GM21526 (cell line): ENCODE results near the gene UTP3.
"Not testable (repeated sequence)": the region's sequence is repeated elsewhere in the genome, so short reads cannot be mapped to it uniquely, and the experiment has no call there.

Experiments used
- ATAC-seq: cut with Tn5 transposase; IDR thresholded peaks from one replicate; pipeline ENCODE4 v1.9.1; 2021; ENCODE audit warnings: moderate library complexity; ENCODE audit not compliant: unreplicated experiment, low FRiP score

Gene UTP3

DNA sequence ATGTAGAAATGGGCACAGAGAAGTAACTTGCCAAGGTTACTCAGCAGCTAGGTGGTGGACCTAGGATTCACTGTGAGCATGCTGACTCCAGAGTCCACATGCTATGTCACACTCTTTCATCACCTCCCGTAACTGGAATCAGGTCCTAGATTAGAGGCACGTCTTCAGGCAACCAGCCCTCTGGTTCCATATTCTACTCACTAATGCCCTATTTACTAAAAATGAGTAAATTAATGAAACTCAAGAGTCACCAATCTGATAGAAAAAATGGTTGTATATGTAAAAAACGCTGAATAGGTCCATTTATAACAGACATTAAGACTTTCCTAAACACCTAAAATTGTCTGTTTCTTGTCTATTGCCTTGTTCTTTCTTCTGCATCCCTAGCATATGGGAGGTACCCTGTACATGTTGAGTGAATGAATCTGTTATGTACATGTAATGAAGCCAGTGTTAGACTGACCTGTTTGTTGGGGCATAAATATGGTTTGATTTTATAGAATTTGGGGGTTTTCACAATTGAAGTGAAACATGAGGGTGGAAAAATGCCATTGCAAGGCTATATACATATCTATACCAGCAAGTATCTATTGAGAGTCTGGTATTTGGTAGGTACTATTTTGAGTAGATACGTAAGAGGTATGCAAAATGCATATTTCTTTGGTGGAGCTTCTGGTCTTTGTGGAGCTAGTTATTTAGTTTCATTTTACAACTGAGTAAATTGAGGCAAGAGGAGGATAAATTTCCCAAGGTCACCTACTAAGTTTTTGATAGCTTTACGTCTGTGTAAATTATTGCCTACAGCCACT, 26.0 kb downstream of the UTP3 start:
- peak; percentile 64 for ATAC-seq

DNA sequence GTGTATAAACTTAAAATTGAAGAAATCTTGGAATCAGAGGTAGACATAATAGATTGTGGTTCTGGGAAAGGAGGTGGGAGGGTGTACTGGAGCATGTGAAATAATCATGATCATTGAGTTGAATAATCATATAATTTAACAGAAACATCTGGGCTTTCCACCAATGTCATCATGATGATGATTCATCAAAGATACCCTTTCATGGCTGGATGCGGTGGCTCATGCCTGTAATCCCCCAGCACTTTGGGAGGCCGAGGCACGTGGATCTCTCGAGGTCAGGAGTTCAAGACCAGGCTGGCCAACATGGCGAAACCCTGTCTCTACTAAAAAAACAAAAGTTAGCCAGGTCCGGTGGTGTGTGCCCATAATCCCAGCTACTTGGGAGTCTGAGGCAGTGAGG, 26.8 kb downstream of the UTP3 start:
- ATAC-seq = no peak

DNA sequence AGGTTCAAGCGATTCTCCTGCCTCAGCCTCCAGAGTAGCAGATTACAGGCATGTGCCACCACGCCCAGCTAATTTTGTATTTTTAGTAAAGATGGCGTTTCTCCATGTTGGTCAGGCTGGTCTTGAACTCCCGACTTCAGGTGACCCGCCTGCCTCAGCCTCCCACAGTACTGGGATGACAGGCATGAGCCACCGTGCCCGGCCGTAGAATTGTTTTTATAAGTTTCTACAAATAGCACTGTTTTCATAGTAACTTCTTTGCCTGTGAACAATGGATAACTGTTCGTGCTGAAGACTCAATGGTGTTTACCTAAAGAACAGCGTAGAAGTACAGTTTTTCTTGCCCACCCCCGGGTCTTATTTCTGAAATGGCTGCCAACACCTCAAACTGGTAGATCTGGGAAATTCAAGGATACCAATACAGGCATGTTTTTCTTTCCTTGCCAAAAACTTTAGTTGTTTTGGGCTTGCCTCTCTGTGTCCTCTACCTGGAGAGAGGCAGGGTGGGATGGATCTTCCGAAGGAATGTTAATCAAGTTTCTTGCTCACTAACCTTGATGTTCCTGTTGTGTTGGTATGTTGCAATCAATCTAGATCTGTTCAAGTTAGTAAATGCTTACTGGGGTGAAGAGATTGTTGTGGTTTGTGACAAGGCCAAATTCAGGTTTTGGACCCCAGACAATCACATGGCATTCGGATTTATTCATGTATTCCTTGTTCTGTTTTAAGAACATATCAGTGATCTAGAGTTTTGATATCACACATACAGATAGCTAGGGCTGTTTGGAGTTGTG, 30.7 kb downstream of the UTP3 start:
- no peak for ATAC-seq

DNA sequence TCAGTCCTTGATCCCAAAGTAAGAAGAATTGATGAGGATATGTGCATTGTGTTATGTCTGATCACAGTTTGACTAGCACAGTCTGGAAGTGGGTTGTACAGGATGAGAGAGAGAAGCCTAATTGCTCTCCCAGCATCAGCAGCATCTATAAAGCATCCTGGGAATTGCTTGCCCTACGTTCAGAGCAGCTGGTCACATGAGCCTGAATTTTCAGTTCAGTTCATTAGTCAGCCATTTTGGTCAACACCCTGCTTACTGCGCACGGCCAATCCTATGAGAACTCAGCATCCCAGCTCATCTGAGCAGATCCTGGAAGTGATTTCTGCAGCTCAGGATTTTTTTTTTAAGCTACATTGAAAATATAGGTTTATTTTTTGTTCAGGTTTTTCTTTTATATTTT, 33.4 kb downstream of the UTP3 start, which contains the start of gene RUFY3:
Gene RUFY3, plus strand, starts transcription at position 218 of the 400 bp plus-strand sequence. CDS start 610 bp downstream, outside the sequence.
- no peak for ATAC-seq

DNA sequence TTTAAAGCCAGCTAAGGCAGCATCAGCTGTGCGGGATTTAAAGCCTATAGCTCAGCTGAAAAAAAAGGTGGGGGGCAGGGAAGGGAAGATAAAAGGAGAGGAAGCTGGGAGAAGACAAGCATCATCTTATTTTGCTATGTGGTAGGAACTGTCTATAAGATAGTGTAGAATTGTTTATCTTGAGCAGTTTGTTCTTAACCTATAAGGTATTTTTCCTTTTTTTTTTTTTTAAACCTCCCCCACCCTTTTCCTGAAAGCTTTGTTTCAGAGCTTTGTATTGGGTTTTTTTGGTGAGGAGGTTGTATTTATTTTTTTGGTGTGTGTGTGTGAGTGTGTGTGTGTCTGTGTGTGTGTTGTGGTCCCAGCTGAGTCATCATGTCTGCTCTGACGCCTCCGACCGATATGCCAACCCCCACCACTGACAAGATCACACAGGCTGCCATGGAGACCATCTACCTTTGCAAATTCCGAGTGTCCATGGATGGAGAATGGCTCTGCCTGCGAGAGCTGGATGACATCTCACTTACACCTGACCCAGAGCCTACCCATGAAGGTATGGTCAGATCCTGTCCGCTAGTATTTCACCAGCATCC, 34.0 kb downstream of the UTP3 start:
- ATAC-seq = no peak

DNA sequence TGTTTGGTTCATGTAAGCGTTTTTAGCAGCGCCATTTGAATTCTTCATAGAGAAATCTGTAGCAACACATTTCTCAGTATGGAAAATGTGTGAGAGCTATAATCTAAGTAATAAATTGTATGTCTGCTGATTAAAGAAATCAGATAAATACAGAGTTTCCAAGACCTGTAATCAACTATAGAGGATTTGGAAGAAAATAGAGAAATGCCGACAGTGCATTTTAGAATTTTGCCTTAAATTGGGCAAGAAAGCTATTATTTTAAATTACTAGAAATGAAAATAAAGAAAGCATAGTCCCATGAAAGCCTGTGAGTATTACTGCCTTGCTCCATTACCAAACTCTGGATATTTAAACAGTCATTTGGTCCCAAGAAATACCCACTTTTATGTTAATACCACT, 36.1 kb downstream of the UTP3 start:
- ATAC-seq = no peak

DNA sequence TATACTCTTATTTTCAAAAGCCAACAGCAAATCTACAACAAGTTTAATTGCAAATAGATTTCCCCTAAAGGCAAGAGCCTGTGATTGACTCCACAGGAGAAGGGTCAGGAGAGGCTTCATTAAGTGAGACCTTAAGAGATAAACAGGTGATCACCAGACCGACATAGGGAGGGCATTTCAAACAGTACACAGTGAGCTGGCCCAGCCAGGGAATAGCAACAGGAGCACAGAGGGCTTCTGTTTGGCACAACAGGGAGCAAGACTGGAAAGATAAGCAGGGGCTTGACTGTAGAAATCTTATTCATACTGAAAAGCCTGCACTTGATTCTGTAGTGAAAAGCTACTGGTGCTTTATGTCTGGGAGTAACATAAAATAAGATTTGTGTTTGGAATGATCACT, 37.3 kb downstream of the UTP3 start:
- no peak for ATAC-seq

DNA sequence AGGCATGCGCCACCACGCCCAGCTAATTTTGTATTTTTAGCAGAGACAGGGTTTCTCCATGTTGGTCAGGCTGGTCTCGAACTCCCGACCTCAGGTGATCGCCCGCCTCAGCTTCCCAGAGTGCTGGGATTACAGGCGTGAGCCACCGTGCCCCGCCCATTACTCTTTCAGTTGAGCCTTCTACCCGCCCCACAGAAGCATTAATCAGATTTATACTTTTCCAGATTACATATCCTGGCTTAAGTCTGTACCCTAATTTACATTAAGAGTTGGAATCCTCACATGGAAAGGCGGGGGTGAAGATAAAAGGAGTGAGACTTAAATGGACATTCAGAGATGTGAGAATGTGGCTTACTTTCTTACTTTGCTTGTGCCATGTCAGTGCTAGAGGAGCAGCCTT, 38.2 kb downstream of the UTP3 start:
- not testable (repeated sequence) for ATAC-seq

DNA sequence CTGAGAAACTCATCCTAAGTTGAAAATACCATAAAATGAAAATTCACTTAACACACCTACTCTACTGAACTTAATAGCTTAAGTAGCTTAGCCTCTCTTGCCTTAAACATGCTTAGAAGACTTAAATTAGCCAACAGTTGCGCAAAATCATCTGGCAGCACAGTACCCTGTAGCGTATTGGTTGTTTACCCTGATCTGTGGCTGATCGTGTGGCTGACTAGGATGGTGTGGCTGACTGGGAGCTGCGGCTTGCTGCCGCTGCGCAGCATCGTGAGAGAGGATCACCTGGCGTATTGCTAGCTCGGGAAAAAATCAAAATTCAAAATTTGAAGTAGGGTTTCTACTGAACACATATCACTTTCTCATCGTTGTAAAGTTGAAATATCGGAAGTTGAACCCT, 39.8 kb downstream of the UTP3 start:
- ATAC-seq = no peak

DNA sequence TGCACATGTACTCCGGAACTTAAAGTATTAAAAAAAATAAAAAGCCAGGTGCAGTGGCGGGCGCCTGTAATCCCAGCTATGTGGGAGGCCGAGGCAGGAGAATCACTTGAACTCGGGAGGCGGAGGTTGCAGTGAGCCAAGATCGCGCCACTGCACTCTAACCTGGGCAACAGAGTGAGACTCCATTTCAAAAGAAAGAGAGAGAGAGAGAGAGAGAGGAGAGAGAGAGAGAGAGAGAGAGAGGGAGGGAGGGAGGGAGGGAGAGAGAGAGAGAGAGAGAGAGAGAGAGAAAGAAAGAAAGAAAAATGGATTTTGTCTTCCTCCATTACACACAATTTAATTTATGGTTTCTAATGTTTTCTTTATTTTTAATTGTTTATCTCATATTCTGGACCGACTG, 44.5 kb downstream of the UTP3 start:
- not testable (repeated sequence) for ATAC-seq

DNA sequence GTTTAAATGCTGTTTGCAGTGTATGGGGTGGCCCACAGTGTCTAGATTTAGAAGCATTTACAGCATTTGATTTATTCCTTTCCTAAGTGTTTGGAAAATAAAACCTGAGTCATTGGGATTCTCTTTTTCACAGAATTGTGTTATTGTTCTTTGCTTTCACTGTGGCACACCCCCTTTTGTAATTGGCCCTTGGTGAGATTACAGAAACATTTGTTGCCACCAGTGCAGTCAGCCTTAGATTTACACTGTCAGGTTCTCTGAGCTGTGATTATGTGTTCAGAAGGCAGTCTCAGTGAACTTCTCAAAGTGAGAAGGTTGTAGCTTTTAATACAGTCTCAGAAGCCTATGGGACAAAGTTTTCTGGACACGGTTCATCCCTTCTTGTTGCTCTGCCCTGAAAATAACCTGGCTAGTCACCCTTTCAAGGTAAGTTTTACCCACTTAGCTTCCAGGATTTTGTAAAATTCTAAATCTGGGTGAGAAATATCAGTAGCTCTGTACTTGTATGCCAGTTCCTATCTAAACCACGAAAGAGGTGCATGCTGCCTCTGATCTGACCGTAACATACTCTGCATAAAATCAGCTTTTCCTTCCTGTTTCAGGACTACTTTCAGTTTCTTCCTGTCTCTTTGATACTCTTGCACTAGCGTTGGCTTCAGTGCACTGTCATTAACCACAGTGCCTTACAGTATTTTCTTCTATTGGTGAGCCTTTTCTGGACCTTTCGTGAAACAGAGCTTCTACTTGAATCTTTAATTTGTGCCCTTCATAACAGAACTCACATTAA, 46.0 kb downstream of the UTP3 start:
- peak; percentile 87 for ATAC-seq

DNA sequence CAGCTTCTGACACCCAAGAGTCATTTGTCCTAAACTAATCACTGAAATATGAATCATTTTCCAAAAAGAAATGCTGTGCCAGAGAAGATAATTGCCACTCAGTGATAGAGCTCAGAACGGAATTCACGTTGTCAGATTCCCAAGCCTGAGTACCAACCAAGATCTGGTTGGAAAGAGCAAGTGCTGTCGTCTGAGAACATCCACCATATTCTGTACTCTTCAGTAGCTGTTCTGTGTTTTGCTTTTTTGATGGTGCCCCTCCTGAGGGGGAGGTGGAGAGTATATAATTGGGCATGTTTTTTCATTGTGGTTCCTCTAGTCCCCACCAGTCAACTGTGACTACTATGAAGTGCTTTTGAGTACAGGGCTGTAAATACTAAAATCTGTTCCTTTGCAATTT, 46.6 kb downstream of the UTP3 start:
- no peak for ATAC-seq

DNA sequence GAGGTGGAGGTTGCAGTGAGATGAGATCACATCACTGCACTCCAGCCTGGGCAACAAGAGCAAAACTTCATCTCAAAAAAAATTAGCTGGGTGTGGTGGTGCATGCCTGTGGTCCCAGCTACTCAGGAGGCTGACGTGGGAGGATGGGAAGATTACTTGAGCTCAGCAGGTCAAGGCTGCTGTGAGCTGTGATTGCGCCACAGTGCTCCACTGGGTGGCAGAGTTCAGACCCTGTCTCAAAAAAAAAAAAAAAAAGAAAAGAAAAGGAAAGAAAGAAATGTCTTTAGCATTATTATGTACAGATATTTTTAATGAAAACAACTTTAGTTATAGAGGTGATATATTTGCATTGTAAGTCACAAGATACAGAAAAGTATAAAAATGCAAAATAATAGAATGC, 47.6 kb downstream of the UTP3 start:
- ATAC-seq = not testable (repeated sequence)

DNA sequence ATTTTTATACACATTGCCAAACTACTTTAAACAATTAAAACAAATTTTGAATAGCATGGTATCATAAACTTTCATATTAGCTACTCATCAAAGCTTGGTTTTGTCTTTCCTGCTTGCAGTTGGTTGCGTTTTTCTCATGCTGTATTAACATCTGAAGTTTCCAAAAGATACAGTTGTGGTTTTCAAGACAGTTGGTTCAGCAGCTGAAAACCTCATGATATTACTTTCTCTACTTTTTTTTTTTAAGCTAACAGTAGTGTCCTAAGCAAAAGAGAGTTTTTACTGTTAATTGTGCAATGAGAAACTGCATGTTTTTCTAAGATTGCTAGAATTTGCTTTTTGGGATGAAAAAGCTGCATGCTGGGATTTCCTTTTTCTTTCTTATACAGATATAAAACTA, 48.7 kb downstream of the UTP3 start:
- ATAC-seq = no peak

DNA sequence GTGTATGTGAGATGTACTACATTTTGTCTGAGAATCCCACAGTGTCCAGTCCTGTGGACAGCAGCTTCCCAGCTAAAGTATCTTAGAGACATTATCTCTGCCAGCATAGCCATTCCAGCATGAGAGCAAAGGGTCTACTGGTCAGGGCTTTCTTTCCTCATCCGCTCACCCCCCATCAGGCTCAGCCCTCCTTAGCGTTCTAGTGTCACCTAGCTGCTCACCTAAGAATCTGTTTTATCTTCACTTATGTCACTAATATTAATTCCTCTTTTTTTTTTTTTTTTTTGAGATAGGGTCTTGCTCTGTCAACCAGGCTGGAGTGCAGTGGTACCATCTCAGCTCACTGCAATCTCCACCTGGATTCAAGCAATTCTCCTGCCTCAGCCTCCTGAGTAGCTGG, 49.1 kb downstream of the UTP3 start:
- ATAC-seq = no peak

DNA sequence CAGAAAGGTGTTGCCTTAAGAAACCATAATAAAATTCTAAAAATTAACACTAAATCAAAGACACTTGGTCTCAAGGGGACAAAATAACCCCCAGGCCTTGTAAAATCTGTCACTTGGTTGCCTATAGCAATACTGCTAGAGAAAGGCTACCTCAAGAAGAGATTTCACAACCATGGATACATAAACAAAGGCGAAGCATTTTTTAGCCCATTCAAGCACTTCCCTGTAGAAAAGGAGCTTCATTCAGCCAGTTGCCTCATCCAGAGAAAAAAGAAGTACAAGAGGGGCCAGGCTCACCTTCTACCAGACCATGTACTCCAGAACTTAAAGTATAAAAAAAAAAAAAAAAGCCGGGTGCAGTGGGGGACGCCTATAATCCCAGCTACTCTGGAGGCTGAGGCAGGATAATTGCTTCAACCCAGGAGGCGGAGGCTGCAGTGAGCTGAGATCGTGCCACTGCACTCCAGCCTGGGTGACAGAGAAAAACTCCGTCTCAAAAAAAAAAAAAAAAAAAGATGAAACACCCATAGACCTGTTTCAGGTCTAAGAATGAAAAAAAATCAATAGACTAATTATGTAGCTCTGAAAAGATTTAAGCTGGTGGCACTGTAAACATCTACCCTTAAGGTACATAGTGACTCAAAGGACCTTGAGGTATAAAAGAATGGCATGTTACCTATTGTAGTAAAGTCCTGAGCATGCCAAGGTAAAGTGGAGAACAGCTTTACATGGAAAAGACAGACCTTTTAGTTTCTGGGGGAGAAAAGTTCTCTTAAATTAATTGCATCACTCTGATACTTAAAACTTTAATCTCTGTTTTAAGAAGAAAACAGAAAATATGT, 51.4 kb downstream of the UTP3 start:
- ATAC-seq = no peak
